ENCODE results near the gene CELF2.

Gene CELF2

DNA sequence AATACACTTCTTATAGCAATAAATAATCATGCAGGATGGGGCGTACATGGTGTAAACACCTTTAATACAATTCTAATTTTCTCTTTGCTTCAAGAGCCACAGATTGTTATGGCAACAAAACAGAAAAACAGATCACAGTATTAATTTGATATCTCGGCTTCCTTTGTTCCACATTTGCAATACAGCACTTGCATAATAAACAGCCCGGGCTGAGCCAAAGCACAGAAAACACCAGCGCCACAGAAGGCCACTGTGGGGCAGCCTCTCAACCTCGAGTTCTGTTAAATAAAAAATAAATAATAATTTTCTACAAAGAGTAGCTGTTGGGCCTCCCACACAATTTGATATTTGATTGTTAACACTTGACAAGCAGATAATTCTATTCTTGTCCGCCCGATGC lies 337.9 kb downstream of the CELF2 start:
- Histone ChIP-seq H2AK5ac (ENCODE audit: low read length) (no peak overlapping the region), H3K79me2 (ENCODE audit: control insufficient read depth, insufficient read depth, low read length) (no peaks in the 10 kb centered on the region), H3K18ac (ENCODE audit: low read length) (no peak overlapping the region), H3K27ac (ENCODE audit: low read depth, low read length) (no peak overlapping the region), H3K79me1 (ENCODE audit: low read length) (no peaks in the 10 kb centered on the region), H3K4me2 (ENCODE audit: low read length) (no peak overlapping the region), H3K36me3 (ENCODE audit: control insufficient read depth, insufficient read depth, low read length) (no peaks in the 10 kb centered on the region), H4K8ac (ENCODE audit: low read depth, low read length) (no peak overlapping the region), H3K23ac (ENCODE audit: low read length) (no peak overlapping the region), H3K4me3 (ENCODE audit: low read length) (no peak overlapping the region), H2BK5ac (ENCODE audit: low read length) (no peak overlapping the region), H3K56ac (ENCODE audit: low read length) (no peak overlapping the region), H4K5ac (ENCODE audit: low read length) (no peak overlapping the region), H3K4ac (ENCODE audit: low read depth, low read length) (no peak overlapping the region), H3K27me3 (ENCODE audit: insufficient read depth, low read length, poor library complexity) (no peaks in the 10 kb centered on the region), H2BK15ac (replicated peaks; ENCODE audit: low read depth) (no peak overlapping the region), H3K9ac (ENCODE audit: low read length) (no peak overlapping the region), H3K4me1 (ENCODE audit: control insufficient read depth, low read depth, low read length) (no peaks in the 10 kb centered on the region), H2BK120ac (ENCODE audit: low read depth, low read length) (no peak overlapping the region)
- DNase-seq: no peak
- WGBS (ENCODE audit: extremely low coverage, insufficient coverage, low lambda C conversion rate): no CpG with 5 or more reads among the region's 7 CpGs

DNA sequence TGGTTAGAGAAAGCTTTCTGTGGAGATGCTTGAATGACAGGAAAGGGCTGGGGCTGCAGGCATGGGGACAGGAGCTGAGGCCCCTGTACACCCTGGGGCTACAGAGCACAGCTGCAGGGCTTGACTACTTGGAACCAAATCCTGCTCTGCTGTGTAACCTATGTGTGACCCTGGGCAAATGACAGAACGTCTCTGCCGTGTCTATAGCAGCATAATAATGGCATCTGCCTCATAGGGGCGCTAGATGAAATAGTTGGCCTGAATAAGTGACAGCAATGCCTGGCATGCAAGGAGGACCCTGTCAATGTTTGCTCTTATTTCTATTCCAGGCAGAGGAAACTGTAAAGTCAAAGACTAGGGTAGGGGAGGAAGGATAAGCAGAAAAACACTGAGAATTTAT lies 339.8 kb downstream of the CELF2 start:
- no peak overlapping the region for H3K18ac ChIP-seq (ENCODE audit: low read length)
- no peak overlapping the region for H3K4me2 ChIP-seq (ENCODE audit: low read length)
- H4K5ac ChIP-seq (ENCODE audit: low read length): no peak overlapping the region
- no peak overlapping the region for H3K23ac ChIP-seq (ENCODE audit: low read length)
- no peak overlapping the region for H3K9ac ChIP-seq (ENCODE audit: low read length)
- no peak overlapping the region for H3K56ac ChIP-seq (ENCODE audit: low read length)
- H2BK120ac ChIP-seq (ENCODE audit: low read depth, low read length): no peak overlapping the region
- no peak overlapping the region for H2BK15ac ChIP-seq (replicated peaks; ENCODE audit: low read depth)
- WGBS (ENCODE audit: extremely low coverage, insufficient coverage, low lambda C conversion rate): no CpG with 5 or more reads among the region's 3 CpGs
- no peak overlapping the region for H3K27ac ChIP-seq (ENCODE audit: low read depth, low read length)
- no peaks in the 10 kb centered on the region for H3K27me3 ChIP-seq (ENCODE audit: insufficient read depth, low read length, poor library complexity)
- H3K4me3 ChIP-seq (ENCODE audit: low read length): no peak overlapping the region
- no peaks in the 10 kb centered on the region for H3K79me2 ChIP-seq (ENCODE audit: control insufficient read depth, insufficient read depth, low read length)
- H2AK5ac ChIP-seq (ENCODE audit: low read length): no peak overlapping the region
- DNase-seq: no peak
- H2BK5ac ChIP-seq (ENCODE audit: low read length): no peak overlapping the region
- no peaks in the 10 kb centered on the region for H3K4me1 ChIP-seq (ENCODE audit: control insufficient read depth, low read depth, low read length)
- no peaks in the 10 kb centered on the region for H3K36me3 ChIP-seq (ENCODE audit: control insufficient read depth, insufficient read depth, low read length)
- H3K4ac ChIP-seq (ENCODE audit: low read depth, low read length): no peak overlapping the region
- no peaks in the 10 kb centered on the region for H3K79me1 ChIP-seq (ENCODE audit: low read length)
- no peak overlapping the region for H4K8ac ChIP-seq (ENCODE audit: low read depth, low read length)

DNA sequence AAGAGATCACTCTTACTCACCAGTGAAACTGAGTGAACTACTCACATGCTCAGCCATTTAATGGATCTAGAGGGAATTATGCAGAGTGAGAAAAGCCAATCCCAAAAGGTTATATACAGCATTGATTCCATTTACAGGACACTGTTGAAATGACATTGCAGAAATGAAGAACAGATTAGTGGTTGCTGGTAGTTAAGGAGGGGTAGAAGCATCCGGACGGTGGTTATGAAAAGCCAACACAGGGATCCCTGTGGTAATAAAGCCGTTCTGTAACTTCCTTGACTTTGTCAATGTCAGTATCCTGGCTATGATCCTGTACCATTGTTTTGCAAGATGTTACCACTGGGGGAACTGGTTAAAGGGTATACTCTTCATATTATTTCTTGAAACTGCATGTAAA lies 340.3 kb downstream of the CELF2 start:
- Histone ChIP-seq H3K18ac (ENCODE audit: low read length) (no peak overlapping the region), H3K4ac (ENCODE audit: low read depth, low read length) (no peak overlapping the region), H3K79me1 (ENCODE audit: low read length) (no peaks in the 10 kb centered on the region), H4K5ac (ENCODE audit: low read length) (no peak overlapping the region), H2BK120ac (ENCODE audit: low read depth, low read length) (no peak overlapping the region), H4K8ac (ENCODE audit: low read depth, low read length) (no peak overlapping the region), H3K56ac (ENCODE audit: low read length) (no peak overlapping the region), H2BK5ac (ENCODE audit: low read length) (no peak overlapping the region), H2AK5ac (ENCODE audit: low read length) (no peak overlapping the region), H3K4me3 (ENCODE audit: low read length) (no peak overlapping the region), H3K4me2 (ENCODE audit: low read length) (no peak overlapping the region), H3K4me1 (ENCODE audit: control insufficient read depth, low read depth, low read length) (no peaks in the 10 kb centered on the region), H3K9ac (ENCODE audit: low read length) (no peak overlapping the region), H3K27me3 (ENCODE audit: insufficient read depth, low read length, poor library complexity) (no peaks in the 10 kb centered on the region), H3K27ac (ENCODE audit: low read depth, low read length) (no peak overlapping the region), H3K36me3 (ENCODE audit: control insufficient read depth, insufficient read depth, low read length) (no peaks in the 10 kb centered on the region), H3K79me2 (ENCODE audit: control insufficient read depth, insufficient read depth, low read length) (no peaks in the 10 kb centered on the region), H2BK15ac (replicated peaks; ENCODE audit: low read depth) (no peak overlapping the region), H3K23ac (ENCODE audit: low read length) (no peak overlapping the region)
- DNase-seq: no peak
- no CpG with 5 or more reads among the region's 3 CpGs for WGBS (ENCODE audit: extremely low coverage, insufficient coverage, low lambda C conversion rate)

DNA sequence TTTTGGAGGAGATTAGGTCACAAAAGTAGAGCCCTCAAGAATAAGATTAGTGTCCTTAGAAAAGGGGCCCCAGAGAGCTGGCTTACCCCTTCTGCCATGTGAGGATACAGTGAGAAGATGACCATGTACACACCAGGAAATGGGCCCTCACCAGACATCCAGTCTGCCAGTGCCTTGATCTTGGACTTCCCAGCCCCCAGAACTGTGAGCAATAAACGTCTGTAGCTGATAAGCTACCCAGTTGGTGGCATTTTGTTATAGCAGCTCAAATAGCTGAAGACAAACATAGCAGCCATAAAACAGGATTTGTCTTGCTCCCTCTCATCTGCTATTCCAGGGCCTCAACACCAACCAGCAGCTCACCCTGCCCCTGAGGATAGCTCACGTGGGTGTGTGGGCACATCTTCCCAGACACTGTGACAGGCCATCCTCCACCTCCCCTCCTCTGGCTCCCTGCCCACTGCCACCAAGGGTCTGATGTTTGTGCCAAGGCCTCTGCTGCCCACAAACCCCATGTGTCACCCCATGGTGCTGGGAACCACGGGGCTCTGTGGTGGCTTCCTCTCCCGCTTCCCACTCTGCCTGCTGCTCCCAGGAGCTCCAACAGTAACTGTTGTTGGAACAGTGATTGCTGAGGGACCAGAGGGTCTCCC lies 341.4 kb downstream of the CELF2 start:
- H4K5ac ChIP-seq (ENCODE audit: low read length): no peak overlapping the region
- WGBS (ENCODE audit: extremely low coverage, insufficient coverage, low lambda C conversion rate): no CpG with 5 or more reads among the region's 4 CpGs
- H3K4me2 ChIP-seq (ENCODE audit: low read length): no peak overlapping the region
- no peaks in the 10 kb centered on the region for H3K27me3 ChIP-seq (ENCODE audit: insufficient read depth, low read length, poor library complexity)
- no peaks in the 10 kb centered on the region for H3K79me1 ChIP-seq (ENCODE audit: low read length)
- no peak overlapping the region for H3K56ac ChIP-seq (ENCODE audit: low read length)
- no peak overlapping the region for H3K18ac ChIP-seq (ENCODE audit: low read length)
- no peak overlapping the region for H2BK5ac ChIP-seq (ENCODE audit: low read length)
- no peak overlapping the region for H3K9ac ChIP-seq (ENCODE audit: low read length)
- H3K4me1 ChIP-seq (ENCODE audit: control insufficient read depth, low read depth, low read length): no peaks in the 10 kb centered on the region
- H3K36me3 ChIP-seq (ENCODE audit: control insufficient read depth, insufficient read depth, low read length): no peaks in the 10 kb centered on the region
- H3K23ac ChIP-seq (ENCODE audit: low read length): no peak overlapping the region
- no peak overlapping the region for H2BK15ac ChIP-seq (replicated peaks; ENCODE audit: low read depth)
- H3K79me2 ChIP-seq (ENCODE audit: control insufficient read depth, insufficient read depth, low read length): no peaks in the 10 kb centered on the region
- no peak overlapping the region for H2BK120ac ChIP-seq (ENCODE audit: low read depth, low read length)
- no peak overlapping the region for H3K4me3 ChIP-seq (ENCODE audit: low read length)
- no peak overlapping the region for H3K4ac ChIP-seq (ENCODE audit: low read depth, low read length)
- H3K27ac ChIP-seq (ENCODE audit: low read depth, low read length): no peak overlapping the region
- H4K8ac ChIP-seq (ENCODE audit: low read depth, low read length): no peak overlapping the region
- H2AK5ac ChIP-seq (ENCODE audit: low read length): no peak overlapping the region
- DNase-seq: no peak

DNA sequence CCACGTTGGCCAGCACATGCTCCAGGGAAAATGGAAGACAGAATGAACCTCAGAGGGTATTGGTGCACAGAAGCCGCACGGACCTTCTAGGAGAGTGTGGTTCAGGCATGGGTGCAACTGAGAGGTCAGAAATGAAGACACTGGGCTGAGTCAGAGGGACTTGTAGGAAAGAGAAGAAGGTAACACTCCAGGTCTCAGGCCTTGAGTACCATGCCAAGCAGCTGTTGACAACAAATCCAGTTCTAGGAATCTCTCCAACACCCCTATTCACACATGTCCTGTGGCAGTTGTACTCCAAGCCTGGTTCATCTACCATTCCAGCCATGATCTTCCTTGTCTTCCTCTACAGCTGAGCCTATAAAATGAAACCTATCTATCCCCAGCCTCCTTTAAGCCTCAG lies 342.2 kb downstream of the CELF2 start:
- H3K27me3 ChIP-seq (ENCODE audit: insufficient read depth, low read length, poor library complexity): no peaks in the 10 kb centered on the region
- no peaks in the 10 kb centered on the region for H3K79me2 ChIP-seq (ENCODE audit: control insufficient read depth, insufficient read depth, low read length)
- H3K36me3 ChIP-seq (ENCODE audit: control insufficient read depth, insufficient read depth, low read length): no peaks in the 10 kb centered on the region
- no peak overlapping the region for H3K56ac ChIP-seq (ENCODE audit: low read length)
- H3K79me1 ChIP-seq (ENCODE audit: low read length): no peaks in the 10 kb centered on the region
- H2BK15ac ChIP-seq (replicated peaks; ENCODE audit: low read depth): no peak overlapping the region
- no peak overlapping the region for H3K18ac ChIP-seq (ENCODE audit: low read length)
- H3K27ac ChIP-seq (ENCODE audit: low read depth, low read length): no peak overlapping the region
- H3K4me2 ChIP-seq (ENCODE audit: low read length): no peak overlapping the region
- H3K4me1 ChIP-seq (ENCODE audit: control insufficient read depth, low read depth, low read length): no peaks in the 10 kb centered on the region
- no peak overlapping the region for H3K4ac ChIP-seq (ENCODE audit: low read depth, low read length)
- H3K4me3 ChIP-seq (ENCODE audit: low read length): no peak overlapping the region
- H4K5ac ChIP-seq (ENCODE audit: low read length): no peak overlapping the region
- WGBS (ENCODE audit: extremely low coverage, insufficient coverage, low lambda C conversion rate): no CpG with 5 or more reads among the region's 3 CpGs
- no peak for DNase-seq
- H3K23ac ChIP-seq (ENCODE audit: low read length): no peak overlapping the region
- no peak overlapping the region for H3K9ac ChIP-seq (ENCODE audit: low read length)
- no peak overlapping the region for H2AK5ac ChIP-seq (ENCODE audit: low read length)
- no peak overlapping the region for H2BK5ac ChIP-seq (ENCODE audit: low read length)
- H4K8ac ChIP-seq (ENCODE audit: low read depth, low read length): no peak overlapping the region
- H2BK120ac ChIP-seq (ENCODE audit: low read depth, low read length): no peak overlapping the region

DNA sequence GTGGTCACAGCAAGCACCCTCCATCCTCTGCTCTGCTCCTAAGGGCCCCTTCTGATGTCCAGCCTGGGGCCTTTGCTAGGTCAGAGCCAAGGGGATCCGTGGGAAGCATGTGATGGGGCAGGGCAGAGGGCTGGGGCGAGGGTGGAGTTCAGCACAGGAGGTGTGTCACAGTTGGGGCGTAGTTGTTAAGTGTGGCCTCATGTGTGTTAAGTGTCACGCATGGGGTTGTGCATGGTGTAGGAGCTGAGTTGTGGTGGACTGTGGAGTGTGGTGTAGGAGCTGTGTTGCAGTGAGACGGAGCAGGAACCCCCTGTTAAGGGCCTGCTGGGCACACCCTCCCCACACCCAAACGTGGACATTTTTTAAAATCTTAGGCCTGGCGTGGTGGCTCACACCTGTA lies 345.8 kb downstream of the CELF2 start:
- no CpG with 5 or more reads among the region's 7 CpGs for WGBS (ENCODE audit: extremely low coverage, insufficient coverage, low lambda C conversion rate)
- H3K9ac ChIP-seq (ENCODE audit: low read length): no peak overlapping the region
- H4K5ac ChIP-seq (ENCODE audit: low read length): no peak overlapping the region
- H3K36me3 ChIP-seq (ENCODE audit: control insufficient read depth, insufficient read depth, low read length): no peaks in the 10 kb centered on the region
- no peak overlapping the region for H3K4me2 ChIP-seq (ENCODE audit: low read length)
- no peak overlapping the region for H3K18ac ChIP-seq (ENCODE audit: low read length)
- no peak overlapping the region for H3K27ac ChIP-seq (ENCODE audit: low read depth, low read length)
- peak overlapping the region; percentile 98 for H2AK5ac ChIP-seq (ENCODE audit: low read length)
- no peak overlapping the region for H4K8ac ChIP-seq (ENCODE audit: low read depth, low read length)
- no peaks in the 10 kb centered on the region for H3K27me3 ChIP-seq (ENCODE audit: insufficient read depth, low read length, poor library complexity)
- H3K79me2 ChIP-seq (ENCODE audit: control insufficient read depth, insufficient read depth, low read length): no peaks in the 10 kb centered on the region
- H3K56ac ChIP-seq (ENCODE audit: low read length): peak overlapping the region; percentile 79
- no peak overlapping the region for H3K4me3 ChIP-seq (ENCODE audit: low read length)
- peak overlapping the region; percentile 76 for H2BK5ac ChIP-seq (ENCODE audit: low read length)
- no peaks in the 10 kb centered on the region for H3K79me1 ChIP-seq (ENCODE audit: low read length)
- no peak overlapping the region for H2BK120ac ChIP-seq (ENCODE audit: low read depth, low read length)
- no peaks in the 10 kb centered on the region for H3K4me1 ChIP-seq (ENCODE audit: control insufficient read depth, low read depth, low read length)
- no peak overlapping the region for H3K4ac ChIP-seq (ENCODE audit: low read depth, low read length)
- H2BK15ac ChIP-seq (replicated peaks; ENCODE audit: low read depth): no peak overlapping the region
- DNase-seq: no peak
- no peak overlapping the region for H3K23ac ChIP-seq (ENCODE audit: low read length)
